D341Med (cell line): Measurements from ENCODE around the gene EXT2.

ENCODE experiments used
- DNase-seq: peaks from one replicate; pipeline ENCODE4 v3.0.0; 2012; ENCODE audit warnings: low spot score

EXT2 gene

GRCh38 chr11:44134625-44135024 lies 39.1 kb downstream of the EXT2 start:
- no peak for DNase-seq

GRCh38 chr11:44136176-44136945 lies 40.9 kb downstream of the EXT2 start:
- no peak for DNase-seq

- DNase-seq, result no peak
These were observed 41.6 kb downstream of the EXT2 start for GRCh38 chr11:44137057-44137456.

- no peak for DNase-seq
These were observed 42.8 kb downstream of the EXT2 start for GRCh38 chr11:44138286-44138685.

GRCh38 chr11:44138980-44139379 lies 43.5 kb downstream of the EXT2 start:
- DNase-seq, result no peak

GRCh38 chr11:44139565-44140330 lies 44.3 kb downstream of the EXT2 start:
- DNase-seq, result no peak

GRCh38 chr11:44140372-44140771 lies 44.9 kb downstream of the EXT2 start:
- DNase-seq, result no peak

DNA sequence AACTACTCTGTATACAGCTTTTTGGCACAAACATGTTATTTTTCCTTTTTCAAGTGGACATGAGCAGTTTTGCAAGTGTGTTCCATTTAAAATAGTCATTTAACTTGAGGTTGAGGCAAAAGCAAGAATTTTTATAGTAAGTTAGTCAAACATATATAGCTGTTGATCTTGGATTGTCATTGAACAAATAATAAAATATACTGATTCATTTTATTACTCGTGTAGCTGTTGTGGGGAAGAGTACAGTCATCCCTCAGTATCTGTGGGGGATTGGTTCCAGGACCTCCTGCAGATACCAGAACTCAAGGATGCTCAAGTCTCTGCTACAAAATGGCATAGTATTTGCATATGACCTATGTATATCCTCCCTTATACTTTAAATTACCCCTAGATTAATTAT lies 45.3 kb downstream of the EXT2 start:
- no peak for DNase-seq

GRCh38 chr11:44143987-44144909 lies 48.8 kb downstream of the EXT2 start:
- no peak for DNase-seq

- DNase-seq, result no peak
These were observed 49.7 kb downstream of the EXT2 start for GRCh38 chr11:44145011-44145775.

DNA sequence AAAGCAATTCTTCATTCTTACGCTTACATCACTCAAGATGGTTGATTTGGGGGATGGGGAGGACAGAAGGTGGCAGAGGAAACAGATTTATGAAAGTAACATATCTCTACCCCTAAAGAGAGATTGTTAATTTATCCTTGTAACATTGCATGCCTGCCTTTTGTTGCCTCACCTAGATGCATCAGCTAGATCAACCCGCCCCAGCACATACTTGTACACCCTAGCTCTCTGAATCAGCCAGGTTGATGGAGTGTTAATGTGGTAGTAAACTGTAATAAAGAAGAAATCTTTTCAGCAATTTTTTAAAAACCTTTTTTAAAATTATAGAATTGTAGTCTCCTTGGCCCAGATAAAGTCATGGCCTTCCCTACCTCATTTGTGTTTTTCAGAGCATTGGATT lies 51.5 kb downstream of the EXT2 start:
- no peak for DNase-seq

DNA sequence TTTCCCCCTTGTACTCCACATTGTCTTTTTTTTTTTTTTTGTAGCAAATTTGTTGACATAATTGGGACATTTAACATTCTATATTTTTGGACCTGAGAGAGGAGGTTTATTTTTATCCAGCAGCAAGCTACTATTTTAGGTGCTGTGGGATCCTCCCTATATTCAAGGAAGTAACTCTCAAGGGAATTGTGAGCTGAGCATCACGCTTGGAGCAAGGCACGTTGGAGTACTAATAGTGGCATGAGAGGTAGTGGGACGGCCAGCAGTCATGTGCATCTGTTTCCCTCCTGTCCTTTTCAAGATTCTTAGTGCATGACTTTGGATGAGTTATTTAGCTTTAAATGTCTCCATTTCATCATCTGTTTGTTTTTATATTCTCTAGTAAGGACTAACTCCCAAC lies 52.3 kb downstream of the EXT2 start:
- no peak for DNase-seq

GRCh38 chr11:44149651-44150050 lies 54.2 kb downstream of the EXT2 start:
- no peak for DNase-seq

DNA sequence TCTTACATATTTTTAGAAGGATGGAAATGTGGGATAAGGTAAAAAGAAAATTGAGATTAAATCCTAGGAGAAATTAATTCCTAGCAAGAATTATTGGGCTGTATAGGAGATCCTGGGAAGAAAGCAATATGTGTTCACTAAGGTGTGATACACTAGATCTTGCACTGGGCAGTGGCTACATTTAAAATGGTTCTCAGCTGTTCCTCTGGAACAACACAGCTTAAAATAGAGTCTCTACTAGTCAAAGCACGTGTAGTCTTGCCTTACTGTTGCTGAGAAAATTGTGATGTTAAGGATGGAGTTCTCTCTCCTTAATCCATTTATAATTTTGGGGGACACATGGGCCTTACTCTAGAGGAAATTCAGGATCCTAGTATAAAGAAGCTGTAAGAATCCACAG lies 54.9 kb downstream of the EXT2 start:
- DNase-seq, result no peak

DNA sequence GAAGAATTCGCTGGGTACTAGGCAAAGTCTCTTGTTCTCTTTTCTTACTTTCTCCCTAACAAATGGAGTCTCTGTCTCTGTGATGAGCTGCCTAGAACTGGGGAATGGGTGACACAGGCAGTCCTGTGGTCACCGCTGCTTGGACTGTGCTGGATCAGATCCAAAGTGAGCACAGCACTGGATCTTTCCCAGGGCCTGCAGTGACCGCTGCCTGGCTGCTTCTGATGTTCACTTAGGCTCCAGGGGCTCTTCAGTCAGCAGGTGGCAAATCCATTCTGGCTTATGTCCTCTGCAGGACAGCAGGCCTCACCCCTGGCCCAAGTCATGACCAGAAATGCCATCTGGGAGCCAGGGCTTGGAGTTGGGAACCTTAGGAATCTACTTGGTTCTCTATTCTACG lies 61.5 kb downstream of the EXT2 start:
- DNase-seq, result no peak

DNA sequence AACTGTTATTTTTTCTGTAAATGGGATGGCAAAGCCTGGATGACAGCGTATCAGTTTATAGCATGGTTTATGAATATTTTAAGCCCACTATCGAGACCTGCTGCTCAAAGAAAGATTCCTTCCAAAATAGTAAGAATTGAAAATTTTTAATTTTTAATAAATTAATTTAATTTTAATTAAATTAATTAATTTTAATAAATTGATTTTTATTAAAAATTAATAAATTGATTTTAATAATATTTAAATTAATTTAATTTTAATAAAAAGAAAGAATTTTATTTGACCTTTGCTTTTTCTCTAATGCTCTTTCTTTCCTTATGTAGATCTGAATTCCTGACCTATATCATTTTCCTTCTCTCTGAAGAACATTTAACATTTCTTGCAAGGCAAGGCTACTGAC lies 62.9 kb downstream of the EXT2 start:
- DNase-seq, result no peak

GRCh38 chr11:44159848-44160721 lies 64.6 kb downstream of the EXT2 start:
- DNase-seq, result no peak

- DNase-seq, result no peak
These were observed 66.5 kb downstream of the EXT2 start for GRCh38 chr11:44162004-44162403.

DNA sequence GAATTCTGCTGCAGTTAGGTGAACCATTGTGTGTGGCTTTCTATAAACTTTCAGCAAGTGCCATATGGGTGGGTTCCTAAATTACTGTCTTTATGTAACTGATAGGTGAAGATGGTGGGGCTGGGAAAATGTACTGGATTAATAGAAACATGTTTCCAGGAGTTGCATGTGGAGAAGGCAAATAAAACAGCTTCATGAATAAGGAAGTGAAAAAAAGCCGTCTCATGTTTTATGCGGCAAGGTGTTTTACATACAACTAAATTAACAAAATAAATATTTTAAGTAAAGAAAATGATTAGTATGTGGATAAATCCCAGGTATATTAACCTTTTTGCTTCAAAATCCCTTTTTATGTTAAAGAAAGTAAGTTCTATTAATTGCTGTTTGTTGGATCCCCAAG lies 67.2 kb downstream of the EXT2 start:
- DNase-seq, result no peak

DNA sequence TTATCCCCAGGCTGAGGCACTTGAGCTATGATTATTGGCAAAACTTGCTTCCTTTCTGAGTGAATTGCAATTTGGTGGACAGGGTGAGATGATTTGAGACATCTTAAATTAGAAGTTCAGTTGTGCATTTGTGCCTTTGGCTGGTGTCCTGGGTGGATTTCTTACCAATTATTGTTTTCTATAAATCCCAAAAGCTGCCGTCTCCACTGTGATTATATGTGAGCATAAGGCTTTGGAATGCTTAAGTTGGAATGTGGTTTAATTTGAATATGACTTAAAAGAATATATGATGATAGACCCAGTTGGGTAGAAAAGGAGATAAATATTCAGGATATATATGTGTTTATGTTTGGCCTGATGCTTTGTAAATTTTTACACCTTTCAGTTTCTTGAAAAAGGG lies 70.0 kb downstream of the EXT2 start:
- DNase-seq, result no peak

GRCh38 chr11:44167046-44167445 lies 71.6 kb downstream of the EXT2 start:
- no peak for DNase-seq
